HepG2 (cell line): ENCODE data around the gene ARRDC3. TPM values are rescaled to one million over a fixed set of nuclear protein-coding genes. Genes with fewer than 3 reads are reported as not detected.

Experiments
- ATAC-seq: fragments of 200-7000 bp; cut with Tn5 transposase; 3 replicates; pipeline ENCODE4 v1.9.1; 2020; ENCODE audit warnings: mild to moderate bottlenecking, moderate library complexity
- BruUV-seq: library from RNA; stranded (reverse); fragments of 400-500 nt; replicated peaks from 2 replicates; lab custom pipeline; 2021; lab: Mats Ljungman, UMichigan
- CTCF ChIA-PET: fragments of 300-600 bp; formaldehyde crosslinking; extraction: SDS; loops from one replicate; lab custom pipeline; 2021; ENCODE audit warnings: low total read pairs, inconsistent platforms, low intra/inter-chr PET ratio; lab: Yijun Ruan, JAX
- POLR2A ChIA-PET: fragments of 350-600 bp; sonication (Branson Sonifier 250); formaldehyde crosslinking; loops from one replicate; lab custom pipeline; 2020; ENCODE audit warnings: antibody characterized with exemption, inconsistent platforms; lab: Yijun Ruan, JAX
- DNase-seq: peaks from one replicate; pipeline ENCODE4 v3.0.0-alpha.2; 2015; ENCODE audit warnings: low spot score
- FAIRE-seq: peaks from 3 replicates; lab custom pipeline; 2011; peaks lifted over from hg19 to GRCh38; lab: Jason Lieb, UNC
- H2AFZ ChIP-seq: one replicate; pipeline ENCODE4 v1.6.1; 2011; ENCODE audit warnings: low read length, inconsistent platforms
- H3K27ac ChIP-seq: fragments of 300-600 bp; 3 replicates; pipeline ENCODE4 v1.8.0; 2011; ENCODE audit warnings: mixed run types, mild to moderate bottlenecking, mixed read lengths, low read length, inconsistent platforms; ENCODE audit not compliant: insufficient read depth; ENCODE audit errors: extremely low read length
- H3K27me3 ChIP-seq, 2 experiments: fragments of 200-600 bp in 1 of 2; 2 replicates in 1 of 2; 3 replicates in 1 of 2; pipeline versions ENCODE4 v1.6.0 to v1.8.0; 2011; ENCODE audit warnings: low read length in 2 of 2, mild to moderate bottlenecking in 2 of 2, moderate library complexity in 2 of 2, inconsistent platforms in 1 of 2; ENCODE audit not compliant: insufficient read depth in 2 of 2, control insufficient read depth in 1 of 2
- H3K36me3 ChIP-seq, 2 experiments: fragments of 200-600 bp in 1 of 2; replicated peaks in 1 of 2; 2 replicates in 1 of 2; 3 replicates in 1 of 2; pipeline versions ENCODE4 v1.5.1 to v1.8.0; 2011; ENCODE audit warnings: low read length in 2 of 2, inconsistent platforms in 1 of 2; ENCODE audit not compliant: insufficient read depth in 2 of 2, control insufficient read depth in 1 of 2
- H3K4me1 ChIP-seq: 2 replicates; pipeline ENCODE4 v1.5.1; 2012; ENCODE audit warnings: low read length, inconsistent platforms; ENCODE audit not compliant: insufficient read depth
- H3K4me2 ChIP-seq: 2 replicates; pipeline ENCODE4 v1.6.0; 2011; ENCODE audit warnings: low read depth, low read length, inconsistent platforms
- H3K4me3 ChIP-seq, 3 experiments: fragments of 200-600 bp in 1 of 3; sonication (generic), shearing (Covaris generic) in 1 of 3; replicated peaks in 1 of 3; 2 replicates each; pipeline ENCODE4 v1.5.1; 2011 to 2016; ENCODE audit warnings: low read length in 3 of 3, inconsistent platforms in 2 of 3, low read depth in 2 of 3, mild to moderate bottlenecking in 2 of 3, control low read depth in 1 of 3, mixed read lengths in 1 of 3; ENCODE audit not compliant: insufficient read depth in 1 of 3
- H3K79me2 ChIP-seq: one replicate; pipeline ENCODE4 v1.6.1; 2011; ENCODE audit warnings: low read length, inconsistent platforms; ENCODE audit not compliant: insufficient read depth
- H3K9ac ChIP-seq: 2 replicates; pipeline ENCODE4 v1.6.0; 2011; ENCODE audit warnings: mild to moderate bottlenecking, low read depth, low read length, inconsistent platforms; ENCODE audit not compliant: insufficient read depth
- H3K9me3 ChIP-seq: 2 replicates; pipeline ENCODE4 v1.5.1; 2012; ENCODE audit warnings: mild to moderate bottlenecking, low read length
- H4K20me1 ChIP-seq: 2 replicates; pipeline ENCODE4 v1.6.0; 2011; ENCODE audit warnings: inconsistent platforms, mild to moderate bottlenecking, low read length, moderate library complexity; ENCODE audit not compliant: insufficient read depth
- AKAP8 ChIP-seq: sonication (generic); formaldehyde crosslinking; IDR thresholded peaks from 2 replicates; pipeline ENCODE4 v1.5.1; 2020; ENCODE audit warnings: mild to moderate bottlenecking, missing genetic modification reagents
- BATF2 ChIP-seq: sonication (generic); formaldehyde crosslinking; IDR thresholded peaks from 2 replicates; pipeline ENCODE4 v1.8.0; 2022; ENCODE audit warnings: mild to moderate bottlenecking, missing genetic modification reagents, moderate library complexity
- DDIT3 ChIP-seq: sonication (generic); formaldehyde crosslinking; IDR thresholded peaks from 2 replicates; pipeline ENCODE4 v1.4.0; 2020; ENCODE audit warnings: mild to moderate bottlenecking, missing genetic modification reagents
- ESRRA ChIP-seq: sonication (generic); formaldehyde crosslinking; IDR thresholded peaks from 2 replicates; pipeline ENCODE4 v1.5.1; 2020; ENCODE audit warnings: mild to moderate bottlenecking, low read depth, missing genetic modification reagents
- GMEB2 ChIP-seq: IDR thresholded peaks from 2 replicates; pipeline ENCODE4 v1.6.1; 2016; ENCODE audit warnings: missing biosample characterization, missing genetic modification reagents, low read depth
- PCBP1 ChIP-seq: fragments of 200-400 bp; formaldehyde crosslinking; IDR thresholded peaks from 2 replicates; pipeline ENCODE4 v1.6.1; 2017; ENCODE audit warnings: mild to moderate bottlenecking, low read depth, low read length, borderline replicate concordance
- ZBTB10 ChIP-seq: sonication (generic); formaldehyde crosslinking; IDR thresholded peaks from 2 replicates; pipeline ENCODE4 v1.4.0; 2020; ENCODE audit warnings: missing genetic modification reagents, borderline replicate concordance
- ZNF484 ChIP-seq: sonication (generic); formaldehyde crosslinking; IDR thresholded peaks from 2 replicates; pipeline ENCODE4 v1.5.1; 2020; ENCODE audit warnings: mild to moderate bottlenecking, low read depth, missing genetic modification reagents, borderline replicate concordance
- ZNF547 ChIP-seq: sonication (generic); formaldehyde crosslinking; IDR thresholded peaks from 2 replicates; pipeline ENCODE4 v1.5.1; 2020; ENCODE audit warnings: mild to moderate bottlenecking, missing genetic modification reagents
- ZNF720 ChIP-seq: sonication (generic); formaldehyde crosslinking; IDR thresholded peaks from 2 replicates; pipeline ENCODE4 v1.4.0; 2020; ENCODE audit warnings: missing genetic modification reagents
- ZNF746 ChIP-seq: sonication (generic); formaldehyde crosslinking; IDR thresholded peaks from 2 replicates; pipeline ENCODE4 v1.8.0; 2022; ENCODE audit warnings: mild to moderate bottlenecking, missing genetic modification reagents
- ZNF749 ChIP-seq: sonication (generic); formaldehyde crosslinking; IDR thresholded peaks from 2 replicates; pipeline ENCODE4 v1.8.0; 2022; ENCODE audit warnings: mild to moderate bottlenecking, missing genetic modification reagents, moderate library complexity, borderline replicate concordance
- ZNF792 ChIP-seq: IDR thresholded peaks from 2 replicates; pipeline ENCODE4 v1.6.1; 2016
- WGBS: methylation state at CpG from one replicate; pipeline ENCODE4 v1.1.6; 2017; ENCODE audit warnings: low lambda C conversion rate; 5-methylcytosine and 5-hydroxymethylcytosine counted together
- in situ Hi-C: cut with HindIII; loops from 2 replicates; pipeline ENCODE4 v1.10.0; 2017; ENCODE audit warnings: low pct_unique_long_range_greater_than_20kb; ENCODE audit not compliant: extremely low pct_ligation_motif_present
- intact Hi-C: fragments of 100-400 bp; cut with micrococcal nuclease; formaldehyde crosslinking; loops from one replicate; pipeline ENCODE4 v1.10.0; 2022; ENCODE audit not compliant: unreplicated experiment
- polyA plus RNA-seq, 8 experiments: library from polyadenylated mRNA; depleted of rRNA in 3 of 8; stranded (reverse) in 7 of 8; unstranded in 1 of 8; fragments of >200 nt; fragmentation: Illumina TruSeq in 4 of 8; extraction: Trizol in 4 of 8; gene quantifications; 2 replicates each; pipeline versions ENCODE4 v1.2.1 to v1.2.3, GENCODE V29; 2011 to 2016; ENCODE audit warnings: low read depth in 4 of 8, missing spikeins in 1 of 8, mixed read lengths in 1 of 8; ENCODE audit not compliant: insufficient read depth in 1 of 8
- total RNA-seq, 5 experiments: library from RNA; depleted of rRNA; stranded (reverse); fragments of >200 nt; fragmentation: Illumina TruSeq; extraction: Trizol; gene quantifications; 2 replicates each; pipeline ENCODE4 v1.2.3, GENCODE V29; 2016; ENCODE audit warnings: low read depth in 1 of 5

ARRDC3 gene
- total and polyA plus RNA-seq, 2 of the 13 experiments (the other 11 are each of a cell fraction or from before 2014, with no cell fraction given): 3.4 to 24.4 TPM

- no peaks in the 10 kb centered on the region for H3K27me3 ChIP-seq
- BruUV-seq: no TSS peak
Observed at GRCh38 chr5:91374893-91375520, 8.1 kb downstream of the ARRDC3 start.

GRCh38 chr5:91373600-91373999 lies 9.5 kb downstream of the ARRDC3 start:
- no peak for TF ChIP-seq ZBTB10 (CRISPR knock-in tag)
- no peak for TF ChIP-seq BATF2
- TF ChIP-seq ZNF484: no peak
- no peak for TF ChIP-seq ZNF547 (CRISPR knock-in tag)
- no peak for TF ChIP-seq GMEB2 (CRISPR knock-in tag)
- no peak for TF ChIP-seq ZNF720
- TF ChIP-seq ZNF792: no peak
- TF ChIP-seq PCBP1: no peak
- TF ChIP-seq DDIT3 (CRISPR knock-in tag): no peak
- no peak for TF ChIP-seq ZNF746 (CRISPR knock-in tag)
- TF ChIP-seq ESRRA (CRISPR knock-in tag): no peak
- no peak for TF ChIP-seq ZNF749
- TF ChIP-seq, all 625 proteins: peak for 0
- DNase-seq (no peak), ATAC-seq (no peak), FAIRE-seq (no peak)
- Histone ChIP-seq H4K20me1 (no peaks in the 10 kb centered on the region), H3K27ac (no peak overlapping the region), H3K9ac (no peak overlapping the region), H3K4me1 (0 out of 2 replicates have a peak, but pooled peaks cover under 1% of the 10 kb centered on the region), H3K36me3 (peaks cover 17 to 47% of the 10 kb centered on the region in 2 experiments), H3K9me3 (no peaks in the 10 kb centered on the region), H3K27me3 (no peaks in the 10 kb centered on the region), H2AFZ (no peak overlapping the region), H3K4me2 (no peak overlapping the region), H3K4me3 (no peak overlapping the region), H3K79me2 (peaks cover 9% of the 10 kb centered on the region)
- intact Hi-C loops: no loop called here
- WGBS: 95% methylated on average over 5 of the region's 5 CpGs
- ChIA-PET CTCF (no interaction called here), POLR2A (no interaction called here)
- in situ Hi-C loops: no loop called here
- BruUV-seq: no TSS peak

More at GRCh38 chr5:91374893-91375520, 8.1 kb downstream of the ARRDC3 start:
- Histone ChIP-seq H3K27ac (no peak overlapping the region), H3K36me3 (peaks cover 17 to 47% of the 10 kb centered on the region in 2 experiments), H4K20me1 (no peaks in the 10 kb centered on the region), H3K4me2 (no peak overlapping the region), H3K79me2 (peaks cover 22% of the 10 kb centered on the region)
- ATAC-seq: no peak
- intact Hi-C loops: no loop called here
- TF ChIP-seq AKAP8: no peak
- TF ChIP-seq, all 625 proteins: peak for 0
- in situ Hi-C loops: no loop called here
- ChIA-PET CTCF (no interaction called here), POLR2A (no interaction called here)
- 96% methylated on average over 6 of the region's 6 CpGs for WGBS
- Histone ChIP-seq H3K9me3 (no peaks in the 10 kb centered on the region), H3K9ac (no peak overlapping the region), H2AFZ (no peak overlapping the region), H3K4me3 (no peak overlapping the region), H3K4me1 (0 out of 2 replicates have a peak, but pooled peaks cover 5% of the 10 kb centered on the region)
- no peak for FAIRE-seq
- no peak for DNase-seq
